Measurements from ENCODE around the gene KLHDC1. TPM values are rescaled to one million over a fixed set of nuclear protein-coding genes. Genes with fewer than 3 reads are reported as not detected.

The KLHDC1 gene
- total and polyA plus RNA-seq, 9 of the 15 experiments (the other 6 are each of a cell fraction or from before 2014, with no cell fraction given) = 0.08 to 0.41 (median 0.18) TPM

DNA sequence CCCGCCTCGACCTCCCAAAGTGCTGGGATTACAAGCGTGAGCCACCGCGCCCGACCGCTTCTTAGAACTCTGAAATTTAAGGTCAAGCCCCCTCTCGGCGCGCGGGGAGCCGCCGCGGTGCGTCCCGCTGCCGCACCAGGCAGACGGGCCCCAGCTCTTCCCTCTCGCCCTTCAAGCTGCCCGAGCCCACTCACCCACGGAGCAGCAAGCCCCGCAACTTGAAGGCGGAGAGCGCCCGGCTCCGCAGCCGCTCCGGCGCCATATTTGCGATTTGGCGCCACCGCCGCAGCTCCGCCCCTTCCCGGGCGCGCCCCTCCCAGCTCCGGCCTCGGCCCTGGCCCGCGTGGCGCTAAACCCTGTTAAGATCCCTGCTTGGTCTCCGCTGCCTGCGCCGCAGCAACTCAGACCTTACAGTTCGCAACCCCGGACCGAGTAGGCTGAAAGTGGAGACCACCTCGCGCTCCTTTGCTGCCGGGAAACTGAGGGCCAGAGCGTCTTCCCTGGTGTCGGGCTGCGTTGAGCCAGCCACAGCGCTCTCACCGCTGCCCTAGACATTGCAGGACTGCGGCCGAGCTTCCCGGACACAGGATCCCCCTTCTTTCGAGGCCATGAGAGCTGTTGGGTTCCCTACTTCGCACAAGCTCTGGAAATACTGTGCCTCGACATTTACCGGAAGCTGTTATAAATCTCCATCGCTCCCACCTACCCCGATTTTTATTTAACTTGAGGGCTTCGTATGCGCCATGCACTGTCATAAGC is 4.8 kb upstream of the KLHDC1 start, which contains the start of gene POLE2 (continued):
- TF ChIP-seq, protein P1, sequence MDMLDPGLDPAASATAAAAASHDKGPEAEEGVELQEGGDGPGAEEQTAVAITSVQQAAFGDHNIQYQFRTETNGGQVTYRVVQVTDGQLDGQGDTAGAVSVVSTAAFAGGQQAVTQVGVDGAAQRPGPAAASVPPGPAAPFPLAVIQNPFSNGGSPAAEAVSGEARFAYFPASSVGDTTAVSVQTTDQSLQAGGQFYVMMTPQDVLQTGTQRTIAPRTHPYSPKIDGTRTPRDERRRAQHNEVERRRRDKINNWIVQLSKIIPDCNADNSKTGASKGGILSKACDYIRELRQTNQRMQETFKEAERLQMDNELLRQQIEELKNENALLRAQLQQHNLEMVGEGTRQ (CRISPR knock-in tag; IDR thresholded peaks at IDR 0.05) = no peak
- no peak for TF ChIP-seq RBM34 (IDR thresholded peaks at IDR 0.05; ENCODE audit: borderline replicate concordance, insufficient read depth, low read length)
- TF ChIP-seq TSHZ1 (CRISPR knock-in tag; IDR thresholded peaks at IDR 0.05) = no peak
- TF ChIP-seq, protein P2, sequence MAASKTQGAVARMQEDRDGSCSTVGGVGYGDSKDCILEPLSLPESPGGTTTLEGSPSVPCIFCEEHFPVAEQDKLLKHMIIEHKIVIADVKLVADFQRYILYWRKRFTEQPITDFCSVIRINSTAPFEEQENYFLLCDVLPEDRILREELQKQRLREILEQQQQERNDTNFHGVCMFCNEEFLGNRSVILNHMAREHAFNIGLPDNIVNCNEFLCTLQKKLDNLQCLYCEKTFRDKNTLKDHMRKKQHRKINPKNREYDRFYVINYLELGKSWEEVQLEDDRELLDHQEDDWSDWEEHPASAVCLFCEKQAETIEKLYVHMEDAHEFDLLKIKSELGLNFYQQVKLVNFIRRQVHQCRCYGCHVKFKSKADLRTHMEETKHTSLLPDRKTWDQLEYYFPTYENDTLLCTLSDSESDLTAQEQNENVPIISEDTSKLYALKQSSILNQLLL (CRISPR knock-in tag; IDR thresholded peaks at IDR 0.05; ENCODE audit: borderline replicate concordance) = no peak
- TF ChIP-seq ARID3B (CRISPR knock-in tag; IDR thresholded peaks at IDR 0.05; ENCODE audit: borderline replicate concordance) = no peak
- TF ChIP-seq LEF1 (IDR thresholded peaks at IDR 0.05) = no peak
- no peak for TF ChIP-seq CBX5 (IDR thresholded peaks at IDR 0.05; ENCODE audit: borderline replicate concordance, low read depth)
- no peak for TF ChIP-seq PTBP1 (IDR thresholded peaks at IDR 0.05; ENCODE audit: low read depth, low read length)
- TF ChIP-seq, protein P3, sequence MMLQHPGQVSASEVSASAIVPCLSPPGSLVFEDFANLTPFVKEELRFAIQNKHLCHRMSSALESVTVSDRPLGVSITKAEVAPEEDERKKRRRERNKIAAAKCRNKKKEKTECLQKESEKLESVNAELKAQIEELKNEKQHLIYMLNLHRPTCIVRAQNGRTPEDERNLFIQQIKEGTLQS (IDR thresholded peaks at IDR 0.05) = no peak
- TF ChIP-seq, protein P3 (CRISPR knock-in tag; conservative IDR thresholded peaks at IDR 0.05) = no peak
- TF ChIP-seq ZHX1 (conservative IDR thresholded peaks at IDR 0.05; ENCODE audit: low read length) = no peak
- TF ChIP-seq CBX8 (IDR thresholded peaks at IDR 0.05; ENCODE audit: borderline replicate concordance, extremely low read depth, low read depth, low read length, poor library complexity, severe bottlenecking) = no peak
- TF ChIP-seq FOS (IDR thresholded peaks at IDR 0.05; ENCODE audit: extremely low read depth, insufficient read length) = no peak

Data from K562 (cell line).